SJCRH30 (cell line): Measurements from ENCODE around the gene DNM3. TPM values are rescaled to one million over a fixed set of nuclear protein-coding genes. Genes with fewer than 3 reads are reported as not detected.

Source experiments
- DNase-seq, 2 experiments: peaks; one replicate each; pipeline ENCODE4 v3.0.0-alpha.2; 2015 to 2020
- H3K27ac ChIP-seq: fragments of 250-450 bp; sonication (Bioruptor Pico); 2 replicates; pipeline ENCODE4 v1.5.1; 2020; ENCODE audit warnings: mild to moderate bottlenecking, moderate library complexity
- H3K27me3 ChIP-seq: fragments of 250-450 bp; sonication (Bioruptor Pico); 2 replicates; pipeline ENCODE4 v1.5.1; 2020; ENCODE audit warnings: mild to moderate bottlenecking, moderate library complexity
- H3K36me3 ChIP-seq: fragments of 250-450 bp; sonication (Bioruptor Pico); 2 replicates; pipeline ENCODE4 v1.5.1; 2020; ENCODE audit warnings: mild to moderate bottlenecking, moderate library complexity
- H3K4me1 ChIP-seq: fragments of 250-450 bp; sonication (Bioruptor Pico); 2 replicates; pipeline ENCODE4 v1.5.1; 2020; ENCODE audit warnings: mild to moderate bottlenecking, moderate library complexity
- H3K4me3 ChIP-seq: fragments of 250-450 bp; sonication (Bioruptor Pico); 2 replicates; pipeline ENCODE4 v1.5.1; 2020; ENCODE audit warnings: mild to moderate bottlenecking, moderate library complexity
- H3K9me3 ChIP-seq: fragments of 250-450 bp; sonication (Bioruptor Pico); replicated peaks from 2 replicates; pipeline ENCODE4 v1.5.1; 2020; ENCODE audit warnings: mild to moderate bottlenecking, moderate library complexity
- total RNA-seq: library from RNA; depleted of rRNA; stranded (reverse); fragments of >200 nt; shearing (Covaris generic); gene quantifications from 2 replicates; pipeline ENCODE4 v1.2.3, GENCODE V29; 2014

Gene DNM3
- total RNA-seq, 1 experiment from 2014 or later: 13.7 TPM

DNA sequence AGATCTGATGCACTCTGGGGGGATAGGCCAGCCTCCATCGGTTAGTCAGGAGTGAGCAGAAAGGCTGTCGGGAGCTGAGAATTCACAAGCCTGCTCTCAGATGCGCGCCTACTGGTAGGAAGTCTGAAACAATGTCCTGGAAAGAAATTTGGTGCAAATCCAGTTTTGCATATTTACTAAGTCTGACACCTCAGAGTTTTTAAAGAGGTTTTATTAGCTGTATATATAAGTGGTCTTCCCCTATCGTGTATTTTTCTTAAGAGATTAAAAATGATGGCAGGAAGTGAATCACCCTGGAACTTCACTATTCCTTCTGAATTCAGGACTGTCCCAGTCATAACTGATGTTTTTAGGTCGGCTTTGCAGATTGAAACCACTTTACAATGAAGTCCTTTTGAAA is 479.4 kb downstream of the DNM3 start:
- peak overlapping the region; percentile 65; the same call in 1 of the 2 replicates for H3K27ac ChIP-seq
- no peak overlapping the region for H3K4me3 ChIP-seq
- DNase-seq: peak in 1 of 2 experiments; percentile 14

DNA sequence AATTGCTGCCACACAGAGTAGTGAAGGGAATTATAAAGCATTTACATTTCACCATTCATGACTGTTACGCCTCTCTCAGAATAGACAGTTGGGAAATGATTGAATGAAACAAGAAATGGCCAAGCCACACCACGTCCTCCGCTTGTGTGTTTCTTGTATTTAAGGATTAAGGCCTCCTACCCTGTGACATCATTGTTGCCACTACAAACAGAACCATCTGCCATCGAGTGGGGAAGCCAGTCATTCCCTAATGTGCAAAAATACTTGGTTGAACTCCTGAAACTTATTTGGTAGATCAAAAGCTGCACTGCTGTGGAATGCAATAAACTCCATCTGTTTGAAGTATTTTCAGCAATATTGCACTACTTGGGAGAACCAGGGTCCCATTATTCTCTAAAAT is 480.2 kb downstream of the DNM3 start:
- peak overlapping the region; percentile 65 for H3K27ac ChIP-seq
- H3K36me3 ChIP-seq: no peaks in the 10 kb centered on the region
- H3K4me3 ChIP-seq: peak overlapping the region; percentile 52
- no peaks in the 10 kb centered on the region for H3K9me3 ChIP-seq
- DNase-seq: peak; percentile 44 to 72
- peaks cover 14% of the 10 kb centered on the region for H3K4me1 ChIP-seq
- H3K27me3 ChIP-seq: no peaks in the 10 kb centered on the region

More for the DNA sequence above, 479.4 kb downstream of the DNM3 start:
- H3K4me1 ChIP-seq: peaks cover 14% of the 10 kb centered on the region
- no peaks in the 10 kb centered on the region for H3K27me3 ChIP-seq
- no peaks in the 10 kb centered on the region for H3K9me3 ChIP-seq
- no peaks in the 10 kb centered on the region for H3K36me3 ChIP-seq

DNA sequence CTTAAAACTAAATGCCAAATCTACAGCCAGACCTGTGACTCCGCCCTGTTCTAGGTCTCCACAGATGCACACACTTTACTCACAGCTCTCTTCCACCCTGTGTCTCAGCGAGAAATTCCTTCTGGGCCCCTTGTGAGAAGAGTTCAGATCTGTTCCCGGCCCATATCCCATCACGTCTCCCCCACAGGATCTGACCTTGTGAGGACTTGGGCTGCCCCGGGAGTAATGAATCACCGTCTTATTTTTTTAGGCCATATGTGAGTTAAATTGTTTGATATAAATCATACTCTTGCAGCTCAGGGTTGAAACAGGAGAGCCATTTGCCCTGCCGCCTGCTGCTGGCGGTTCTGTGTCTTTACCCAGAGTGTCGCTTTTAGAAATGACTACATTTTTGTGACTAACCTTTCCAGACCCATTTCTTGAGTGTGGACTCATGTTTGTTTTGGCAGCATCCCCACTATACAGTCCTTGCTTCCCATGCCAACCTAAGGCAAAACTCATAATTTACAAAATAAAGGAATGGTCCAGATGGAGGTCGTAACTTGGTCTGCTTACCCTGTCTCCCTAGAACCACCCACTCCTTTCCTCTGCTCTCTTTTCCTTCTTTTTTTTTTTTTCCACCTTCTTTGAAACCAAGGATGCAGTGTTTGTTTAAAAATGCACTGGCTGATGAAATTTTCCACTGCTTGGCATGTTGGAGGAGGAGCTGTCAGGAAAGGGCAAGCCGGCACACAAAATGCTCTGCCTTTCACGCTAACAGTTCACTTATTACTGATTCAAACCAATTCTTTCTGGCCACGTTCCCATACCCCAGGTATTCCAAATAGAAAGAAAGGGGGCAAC is 481.1 kb downstream of the DNM3 start:
- H3K9me3 ChIP-seq: no peaks in the 10 kb centered on the region
- H3K27ac ChIP-seq: peak overlapping the region; percentile 65
- H3K27me3 ChIP-seq: no peaks in the 10 kb centered on the region
- peak; percentile 46 to 71 for DNase-seq
- no peaks in the 10 kb centered on the region for H3K36me3 ChIP-seq
- peak overlapping the region; percentile 52 for H3K4me3 ChIP-seq
- peaks cover 14% of the 10 kb centered on the region for H3K4me1 ChIP-seq

DNA sequence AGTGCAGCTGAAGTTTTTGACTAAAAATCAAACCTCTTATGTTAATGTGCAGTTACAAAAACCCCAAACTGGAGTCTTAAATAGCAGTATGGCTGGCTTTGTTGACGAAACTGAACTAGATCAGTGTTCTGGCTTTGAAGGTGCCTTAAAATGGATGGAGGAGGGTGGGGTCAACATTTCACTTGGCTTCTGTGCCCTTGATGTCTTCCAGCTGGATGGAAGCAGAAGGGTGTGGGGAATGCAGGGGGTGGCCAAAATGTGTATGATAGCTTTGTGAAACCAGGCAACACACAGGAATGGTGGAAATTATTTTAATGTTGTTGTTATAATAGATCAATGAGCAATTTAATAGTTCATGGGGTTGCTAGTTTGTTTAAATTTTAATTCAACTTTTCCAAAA is 482.4 kb downstream of the DNM3 start:
- Histone ChIP-seq H3K4me3 (no peak overlapping the region), H3K36me3 (no peaks in the 10 kb centered on the region), H3K27me3 (no peaks in the 10 kb centered on the region), H3K9me3 (peaks cover 3% of the 10 kb centered on the region; the same call in 1 of the 2 replicates), H3K27ac (no peak overlapping the region), H3K4me1 (peaks cover 14% of the 10 kb centered on the region)
- DNase-seq: no peak

DNA sequence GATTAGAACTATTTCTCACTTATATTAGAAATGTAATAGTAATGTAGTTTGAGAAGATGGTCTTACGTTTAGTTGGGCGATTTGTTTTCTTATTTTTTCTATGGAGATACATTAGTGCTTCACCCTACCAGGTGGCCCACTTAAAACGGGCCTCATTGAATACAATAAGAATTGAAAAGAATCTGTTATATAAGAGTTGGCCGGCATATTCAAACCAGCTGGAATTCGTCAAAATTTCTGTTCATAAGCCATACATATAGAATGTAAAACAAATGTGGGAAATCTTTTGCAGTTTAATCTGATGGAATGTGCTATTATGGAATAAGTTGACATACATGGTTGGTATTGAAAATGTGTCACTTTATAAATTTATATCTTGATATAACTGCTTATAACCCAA is 482.8 kb downstream of the DNM3 start:
- H3K27ac ChIP-seq: no peak overlapping the region
- H3K36me3 ChIP-seq: no peaks in the 10 kb centered on the region
- no peak overlapping the region for H3K4me3 ChIP-seq
- DNase-seq: no peak
- H3K27me3 ChIP-seq: no peaks in the 10 kb centered on the region
- peaks cover 3% of the 10 kb centered on the region; the same call in 1 of the 2 replicates for H3K9me3 ChIP-seq
- H3K4me1 ChIP-seq: peaks cover 14% of the 10 kb centered on the region

DNA sequence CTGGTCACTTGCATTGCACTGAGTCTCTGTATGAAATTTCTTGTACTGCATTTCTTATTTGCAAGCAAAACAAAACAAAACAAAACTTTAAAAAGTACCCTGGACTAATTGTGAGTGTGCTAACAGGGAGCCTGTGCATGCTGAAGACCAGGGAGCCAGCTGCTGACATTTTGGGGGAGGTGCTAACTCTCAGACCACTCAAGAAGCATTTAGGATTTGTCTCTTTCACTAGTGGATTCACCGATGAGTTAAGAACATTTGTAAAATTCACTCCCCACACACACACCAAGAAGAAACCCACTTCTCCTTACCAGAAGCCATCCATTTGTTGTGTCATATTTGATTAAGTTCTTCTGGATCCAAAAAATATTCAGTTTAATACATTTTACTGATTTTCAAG is 483.5 kb downstream of the DNM3 start:
- no peak for DNase-seq
- Histone ChIP-seq H3K4me3 (no peak overlapping the region), H3K27me3 (no peaks in the 10 kb centered on the region), H3K27ac (no peak overlapping the region), H3K4me1 (peaks cover 14% of the 10 kb centered on the region), H3K9me3 (peaks cover 3% of the 10 kb centered on the region; the same call in 1 of the 2 replicates), H3K36me3 (no peaks in the 10 kb centered on the region)

DNA sequence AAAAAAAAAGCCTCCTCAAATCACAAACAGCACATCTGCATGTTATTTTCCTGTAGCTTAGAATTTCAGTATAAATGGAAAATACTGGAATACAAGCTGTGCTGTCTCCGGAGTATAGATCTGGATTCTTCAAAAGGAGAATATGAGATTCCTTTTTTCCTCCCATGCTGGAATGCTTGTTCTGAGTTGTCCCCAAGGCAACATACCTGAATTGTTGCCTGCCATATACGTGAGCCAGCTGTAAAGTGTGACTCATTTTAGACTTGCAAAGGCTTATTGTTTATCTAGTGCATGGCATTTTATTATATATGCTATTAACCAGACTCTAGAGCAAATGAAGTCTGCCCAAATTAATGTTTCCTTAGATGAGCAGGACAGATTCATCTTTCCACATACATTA is 484.2 kb downstream of the DNM3 start:
- Histone ChIP-seq H3K27ac (no peak overlapping the region), H3K4me3 (no peak overlapping the region), H3K4me1 (peaks cover 14% of the 10 kb centered on the region), H3K27me3 (no peaks in the 10 kb centered on the region), H3K36me3 (no peaks in the 10 kb centered on the region), H3K9me3 (peaks cover 3% of the 10 kb centered on the region; the same call in 1 of the 2 replicates)
- DNase-seq: no peak

DNA sequence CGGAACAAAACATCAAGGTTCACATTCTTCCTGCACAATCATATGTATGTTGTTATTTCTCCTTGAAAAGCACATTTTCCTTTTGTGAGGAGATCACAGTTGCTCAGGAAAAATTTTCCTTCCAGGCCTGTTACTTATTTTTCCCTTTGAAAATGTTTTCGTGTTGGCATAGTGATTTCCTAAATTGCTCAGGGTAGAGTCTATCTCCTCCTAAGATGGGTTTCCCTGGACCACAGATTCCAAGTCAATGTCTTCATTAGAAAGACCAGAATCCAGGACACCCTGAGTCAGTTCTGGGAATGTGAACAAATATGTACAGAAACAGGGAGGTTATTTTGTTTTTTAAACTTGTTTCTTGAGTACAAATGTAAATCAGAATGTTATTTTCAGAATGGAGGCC is 484.8 kb downstream of the DNM3 start:
- Histone ChIP-seq H3K4me3 (no peak overlapping the region), H3K4me1 (peaks cover 10% of the 10 kb centered on the region), H3K27ac (no peak overlapping the region), H3K36me3 (no peaks in the 10 kb centered on the region), H3K27me3 (no peaks in the 10 kb centered on the region), H3K9me3 (peaks cover 3% of the 10 kb centered on the region; the same call in 1 of the 2 replicates)
- no peak for DNase-seq

DNA sequence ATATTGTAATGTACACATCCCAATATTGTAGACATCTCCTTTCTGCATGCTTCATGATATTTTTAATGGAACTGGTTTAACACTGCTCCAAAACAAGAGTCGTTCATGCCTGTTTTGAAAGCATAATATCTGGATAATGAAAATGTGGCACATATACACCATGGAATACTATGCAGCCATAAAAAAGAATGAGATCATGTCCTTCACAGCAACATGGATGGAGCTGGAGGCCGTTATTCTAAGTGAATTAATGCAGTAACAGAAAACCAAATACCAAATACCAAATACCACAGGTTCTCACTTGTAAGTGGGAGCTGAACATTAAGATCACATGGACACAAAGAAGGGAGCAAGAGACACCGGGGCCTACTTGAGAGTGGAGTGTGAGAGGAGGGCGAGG is 487.0 kb downstream of the DNM3 start:
- Histone ChIP-seq H3K9me3 (peaks cover 3% of the 10 kb centered on the region; the same call in 1 of the 2 replicates), H3K36me3 (no peaks in the 10 kb centered on the region), H3K27me3 (no peaks in the 10 kb centered on the region), H3K4me1 (peaks cover 1% of the 10 kb centered on the region), H3K27ac (no peak overlapping the region), H3K4me3 (no peak overlapping the region)
- DNase-seq: no peak

DNA sequence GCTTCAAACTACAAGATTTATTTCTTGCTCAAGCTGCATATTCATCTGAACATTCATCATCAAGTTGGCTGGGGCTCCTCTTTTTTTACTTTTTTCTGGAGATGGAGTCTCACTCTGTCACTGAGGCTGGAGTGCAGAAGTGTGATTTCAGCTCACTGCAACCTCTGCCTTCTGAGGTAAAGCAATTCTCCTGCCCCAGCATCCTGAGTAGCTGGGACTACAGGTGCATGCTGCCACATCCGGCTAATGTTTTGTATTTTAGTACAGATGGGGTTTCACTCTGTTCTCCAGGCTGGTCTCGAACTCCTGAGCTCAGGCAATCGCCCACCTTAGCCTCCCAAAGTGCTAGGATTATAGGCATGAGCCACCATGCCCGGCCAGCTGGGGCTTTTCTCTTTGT is 490.9 kb downstream of the DNM3 start:
- no peak overlapping the region for H3K27ac ChIP-seq
- H3K27me3 ChIP-seq: no peaks in the 10 kb centered on the region
- DNase-seq: no peak
- peaks cover 3% of the 10 kb centered on the region; the same call in 1 of the 2 replicates for H3K9me3 ChIP-seq
- H3K4me3 ChIP-seq: no peak overlapping the region
- no peaks in the 10 kb centered on the region for H3K36me3 ChIP-seq
- no peaks in the 10 kb centered on the region for H3K4me1 ChIP-seq

DNA sequence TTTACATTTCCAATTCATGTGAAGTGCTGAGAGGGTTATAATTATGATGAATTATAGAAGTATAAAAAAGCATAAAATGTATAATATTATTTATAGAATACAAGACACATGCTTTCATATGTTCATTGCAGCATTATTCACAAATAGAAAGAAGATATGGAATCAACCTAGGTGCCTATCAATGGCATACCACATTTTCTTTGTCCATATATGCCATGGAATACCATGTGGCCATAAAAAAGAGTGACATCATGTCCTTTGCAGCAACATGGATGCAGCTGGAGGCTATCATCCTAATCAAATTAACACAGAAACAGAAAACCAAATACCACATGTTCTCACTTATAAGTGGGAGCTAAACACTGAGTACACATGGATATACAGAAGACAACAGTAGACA is 494.1 kb downstream of the DNM3 start:
- Histone ChIP-seq H3K36me3 (no peaks in the 10 kb centered on the region), H3K4me1 (no peaks in the 10 kb centered on the region), H3K27ac (no peak overlapping the region), H3K4me3 (no peak overlapping the region), H3K27me3 (no peaks in the 10 kb centered on the region), H3K9me3 (no peaks in the 10 kb centered on the region)
- DNase-seq: no peak

DNA sequence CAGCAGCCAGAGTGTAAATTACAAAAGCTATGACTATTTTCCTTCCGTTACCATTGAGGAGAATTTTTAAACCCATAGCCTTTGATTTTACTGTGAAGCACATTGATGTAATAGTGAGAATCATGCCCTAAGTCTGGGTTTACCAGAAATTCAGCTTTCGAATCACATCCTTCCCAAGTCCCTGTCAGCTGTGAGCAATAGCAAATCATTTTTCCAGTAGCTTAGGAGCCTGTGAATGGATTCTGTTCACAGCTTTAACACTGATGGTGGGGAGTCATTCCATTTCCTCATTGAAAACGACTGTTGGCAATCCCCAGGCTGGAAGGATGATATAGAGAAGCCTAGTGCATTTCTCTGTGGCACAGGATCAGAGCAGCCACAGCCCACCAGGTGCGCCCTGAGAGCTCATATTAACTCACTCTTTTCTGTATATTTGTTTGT is 497.0 kb downstream of the DNM3 start:
- no peaks in the 10 kb centered on the region for H3K36me3 ChIP-seq
- H3K4me1 ChIP-seq: peaks cover 11% of the 10 kb centered on the region
- H3K9me3 ChIP-seq: no peaks in the 10 kb centered on the region
- no peak overlapping the region for H3K4me3 ChIP-seq
- H3K27me3 ChIP-seq: no peaks in the 10 kb centered on the region
- no peak for DNase-seq
- H3K27ac ChIP-seq: no peak overlapping the region

DNA sequence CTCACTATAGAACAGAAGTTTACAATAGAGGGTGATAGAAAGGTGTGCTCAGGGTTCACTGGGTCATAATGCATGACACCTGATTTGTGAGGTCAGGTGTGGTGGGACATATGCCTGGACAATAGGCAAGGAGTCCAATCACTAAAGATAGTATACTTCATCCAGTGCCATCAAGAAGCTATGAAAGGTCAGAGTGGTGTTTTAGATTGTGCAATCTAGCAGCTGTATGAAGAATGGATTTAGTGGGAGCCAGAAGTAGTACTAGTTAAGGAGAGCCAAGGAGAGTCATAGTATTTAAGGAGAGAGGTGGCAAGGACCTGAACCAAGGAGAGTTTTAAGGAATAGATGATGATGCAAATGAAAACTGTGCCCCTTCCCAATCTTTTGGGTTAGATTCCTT is 498.5 kb downstream of the DNM3 start:
- Histone ChIP-seq H3K4me1 (peaks cover 18% of the 10 kb centered on the region), H3K9me3 (no peaks in the 10 kb centered on the region), H3K27ac (no peak overlapping the region), H3K36me3 (no peaks in the 10 kb centered on the region), H3K4me3 (no peak overlapping the region), H3K27me3 (no peaks in the 10 kb centered on the region)
- DNase-seq: no peak

DNA sequence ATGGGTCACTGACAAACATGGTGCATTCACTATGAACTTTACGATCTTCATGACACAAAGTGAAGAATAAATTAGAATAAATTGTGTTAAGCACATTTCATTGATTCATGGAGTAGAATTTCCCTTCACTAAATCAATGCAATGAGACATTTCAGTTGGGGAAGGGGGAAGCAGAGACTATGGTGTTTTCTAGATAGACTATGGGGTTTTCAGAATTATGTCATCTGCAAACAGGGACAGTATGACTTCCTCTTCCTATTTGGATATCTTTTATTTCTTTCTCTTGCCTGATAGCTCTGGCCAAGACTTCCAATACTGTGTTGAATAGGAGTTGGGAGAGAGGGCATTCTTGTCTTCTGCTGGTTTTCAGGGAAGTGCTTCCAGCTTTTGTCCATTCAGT is 499.2 kb downstream of the DNM3 start:
- Histone ChIP-seq H3K36me3 (no peaks in the 10 kb centered on the region), H3K27me3 (no peaks in the 10 kb centered on the region), H3K9me3 (no peaks in the 10 kb centered on the region), H3K4me3 (no peak overlapping the region), H3K4me1 (peaks cover 18% of the 10 kb centered on the region), H3K27ac (no peak overlapping the region)
- no peak for DNase-seq

DNA sequence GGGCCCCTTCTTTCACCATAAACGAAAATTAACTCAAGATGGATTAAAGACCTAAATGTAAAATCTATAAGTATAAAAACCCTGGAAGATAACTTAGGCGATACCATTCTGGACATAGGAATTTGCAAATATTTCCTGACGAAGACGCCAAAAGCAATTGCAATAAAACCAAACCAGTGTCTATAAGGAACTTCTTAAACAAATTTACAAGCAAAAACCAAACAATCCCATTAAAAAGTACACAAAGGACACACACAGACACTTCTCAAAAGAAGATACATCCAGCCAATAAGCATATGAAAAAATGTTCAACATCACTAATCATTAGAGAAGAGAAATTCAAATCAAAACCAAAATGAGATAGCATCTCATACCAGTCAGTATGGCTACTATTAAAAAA is 500.4 kb downstream of the DNM3 start:
- no peak overlapping the region for H3K4me3 ChIP-seq
- no peak for DNase-seq
- no peak overlapping the region for H3K27ac ChIP-seq
- H3K9me3 ChIP-seq: peaks cover 2% of the 10 kb centered on the region
- peaks cover 18% of the 10 kb centered on the region for H3K4me1 ChIP-seq
- H3K27me3 ChIP-seq: no peaks in the 10 kb centered on the region
- H3K36me3 ChIP-seq: no peaks in the 10 kb centered on the region
